CD4-positive, alpha-beta T cell (primary cell): ENCODE measurements around the gene SPIC. TPM values are rescaled to one million over a fixed set of nuclear protein-coding genes. Genes with fewer than 3 reads are reported as not detected.

Experiments
- ATAC-seq: fragments of 200-7000 bp; cut with Tn5 transposase; one replicate; pipeline ENCODE4 v1.10.0; 2022; ENCODE audit warnings: mild to moderate bottlenecking; ENCODE audit not compliant: poor library complexity
- CTCF ChIA-PET: fragments of 350-600 bp; sonication (Branson Sonifier 250); formaldehyde crosslinking; loops from one replicate; lab custom pipeline; 2021; ENCODE audit warnings: antibody characterized with exemption, inconsistent platforms; lab: Charles Lee
- POLR2A ChIA-PET: fragments of 350-600 bp; sonication (Branson Sonifier 250); formaldehyde crosslinking; loops from one replicate; lab custom pipeline; 2021; ENCODE audit warnings: antibody characterized with exemption, inconsistent platforms; lab: Charles Lee
- DNase-seq, 14 experiments: peaks; one replicate each; pipeline ENCODE4 v3.0.0-alpha.2; 2013 to 2020; ENCODE audit warnings: mixed read lengths in 2 of 14
- H3K27ac ChIP-seq, 2 donors: one replicate each; pipeline versions ENCODE4 v1.5.1 to v1.7.0; 2013; ENCODE audit warnings: low read length in 2 of 2, low read depth in 1 of 2, mild to moderate bottlenecking in 1 of 2
- H3K27me3 ChIP-seq, 2 experiments: 1 replicate in 1 of 2; 2 replicates in 1 of 2; pipeline versions ENCODE4 v1.6.1 to v1.7.0; 2013; ENCODE audit warnings: low read length in 2 of 2, control low read depth in 1 of 2, mild to moderate bottlenecking in 1 of 2, moderate library complexity in 1 of 2; ENCODE audit not compliant: insufficient read depth in 2 of 2, control insufficient read depth in 1 of 2
- H3K36me3 ChIP-seq: one replicate; pipeline ENCODE4 v1.6.1; 2013; ENCODE audit warnings: low read length, control low read depth; ENCODE audit not compliant: insufficient read depth
- H3K4me1 ChIP-seq: one replicate; pipeline ENCODE4 v1.6.1; 2013; ENCODE audit warnings: low read length, control low read depth; ENCODE audit not compliant: insufficient read depth
- H3K4me3 ChIP-seq: one replicate; pipeline ENCODE4 v1.5.1; 2013; ENCODE audit warnings: mild to moderate bottlenecking, low read length, moderate library complexity
- H3K9me3 ChIP-seq, 2 experiments: 1 replicate in 1 of 2; 2 replicates in 1 of 2; pipeline versions ENCODE4 v1.6.1 to v1.7.0; 2013; ENCODE audit warnings: low read length in 2 of 2, mild to moderate bottlenecking in 2 of 2, control low read depth in 1 of 2, moderate library complexity in 1 of 2; ENCODE audit not compliant: control insufficient read depth in 1 of 2, insufficient read depth in 1 of 2
- H3K27ac Mint-ChIP-seq: one replicate; pipeline ENCODE4 v1.8.0; 2020; ENCODE audit warnings: mixed read lengths
- H3K27me3 Mint-ChIP-seq: one replicate; pipeline ENCODE4 v1.8.0; 2021; ENCODE audit warnings: mixed read lengths
- H3K36me3 Mint-ChIP-seq: one replicate; pipeline ENCODE4 v1.8.0; 2021; ENCODE audit warnings: low read depth, mixed read lengths
- H3K4me1 Mint-ChIP-seq: one replicate; pipeline ENCODE4 v1.8.0; 2021; ENCODE audit warnings: low read depth, mixed read lengths
- H3K4me3 Mint-ChIP-seq: one replicate; pipeline ENCODE4 v1.8.0; 2020; ENCODE audit warnings: mild to moderate bottlenecking, mixed read lengths
- H3K9me3 Mint-ChIP-seq: one replicate; pipeline ENCODE4 v1.8.0; 2020; ENCODE audit warnings: mixed read lengths
- intact Hi-C, 2 experiments: fragments of 100-400 bp; cut with DNase I in 1 of 2; cut with micrococcal nuclease in 1 of 2; formaldehyde crosslinking; loops; one replicate each; pipeline versions ENCODE4 v1.15.1 to v1.9.0; 2023 to 2025; cut with DNase I, micrococcal nuclease
- total RNA-seq, 174 experiments: library from RNA in 2 of 174; stranded (reverse) in 2 of 174; gene quantifications; one replicate each; pipeline ENCODE4 v1.2.3 and lab custom pipeline; 2021 to 2026
- TF ChIP-seq, protein P1 (sequence below): fragments of 200-600 bp; IDR thresholded peaks from one replicate; pipeline ENCODE4 v1.8.0; 2022; ENCODE audit warnings: antibody characterized with exemption, mild to moderate bottlenecking

SPIC gene
- total RNA-seq, 2 experiments from 2014 or later = not detected

DNA sequence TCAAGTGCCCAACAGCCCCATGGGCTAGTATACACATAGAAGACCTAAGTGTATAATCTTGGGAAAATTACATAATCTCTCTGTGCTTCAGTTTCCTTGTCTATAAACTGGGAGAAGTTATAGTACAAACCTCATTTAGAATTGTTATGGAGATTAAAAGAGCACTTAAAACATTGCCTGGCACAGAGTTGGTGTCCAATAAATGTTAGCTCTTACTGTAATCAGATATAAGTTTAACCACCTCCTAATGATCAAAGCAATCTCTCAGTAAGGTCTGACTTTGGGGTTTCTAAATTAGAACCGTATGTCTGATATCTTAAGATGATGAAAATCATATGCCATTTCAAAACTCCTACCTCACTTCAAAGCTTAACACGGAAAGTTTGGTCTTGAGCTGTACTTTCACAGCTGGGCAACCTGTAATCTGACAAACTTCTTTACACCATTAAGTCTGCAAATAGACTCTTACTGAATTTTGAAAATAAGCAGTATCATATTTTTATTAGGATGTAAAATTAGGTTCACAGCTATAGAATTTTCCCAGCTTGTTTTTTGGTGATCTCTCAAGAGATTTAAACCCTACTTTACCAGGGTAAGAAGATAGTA lies 61.0 kb downstream of the SPIC start:
- Histone ChIP-seq H3K4me1 (no peaks in the 10 kb centered on the region), H3K36me3 (no peaks in the 10 kb centered on the region), H3K4me3 (no peak overlapping the region), H3K9me3 (no peaks in the 10 kb centered on the region), H3K27me3 (no peaks in the 10 kb centered on the region), H3K27ac (no peak overlapping the region)
- POLR2A ChIA-PET = no interaction called here
- Mint-ChIP-seq H3K27ac (no peak overlapping the region), H3K4me3 (no peak overlapping the region), H3K4me1 (no peaks in the 10 kb centered on the region), H3K36me3 (no peaks in the 10 kb centered on the region), H3K9me3 (no peaks in the 10 kb centered on the region), H3K27me3 (no peaks in the 10 kb centered on the region)
- DNase-seq (no peak), ATAC-seq (no peak)
- CTCF ChIA-PET = no interaction called here
- intact Hi-C loops = no loop called here
- TF ChIP-seq, protein P1, sequence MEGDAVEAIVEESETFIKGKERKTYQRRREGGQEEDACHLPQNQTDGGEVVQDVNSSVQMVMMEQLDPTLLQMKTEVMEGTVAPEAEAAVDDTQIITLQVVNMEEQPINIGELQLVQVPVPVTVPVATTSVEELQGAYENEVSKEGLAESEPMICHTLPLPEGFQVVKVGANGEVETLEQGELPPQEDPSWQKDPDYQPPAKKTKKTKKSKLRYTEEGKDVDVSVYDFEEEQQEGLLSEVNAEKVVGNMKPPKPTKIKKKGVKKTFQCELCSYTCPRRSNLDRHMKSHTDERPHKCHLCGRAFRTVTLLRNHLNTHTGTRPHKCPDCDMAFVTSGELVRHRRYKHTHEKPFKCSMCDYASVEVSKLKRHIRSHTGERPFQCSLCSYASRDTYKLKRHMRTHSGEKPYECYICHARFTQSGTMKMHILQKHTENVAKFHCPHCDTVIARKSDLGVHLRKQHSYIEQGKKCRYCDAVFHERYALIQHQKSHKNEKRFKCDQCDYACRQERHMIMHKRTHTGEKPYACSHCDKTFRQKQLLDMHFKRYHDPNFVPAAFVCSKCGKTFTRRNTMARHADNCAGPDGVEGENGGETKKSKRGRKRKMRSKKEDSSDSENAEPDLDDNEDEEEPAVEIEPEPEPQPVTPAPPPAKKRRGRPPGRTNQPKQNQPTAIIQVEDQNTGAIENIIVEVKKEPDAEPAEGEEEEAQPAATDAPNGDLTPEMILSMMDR = no peak

Other genes starting within 250 kb of the SPIC start
- 1 to 10 TPM; 9.1 to 9.6 TPM for gene UTP20, start 195.2 kb upstream of the SPIC start, total RNA-seq
- gene ARL1, start 67.6 kb upstream of the SPIC start, total RNA-seq = 10 to 100 TPM; 21.8 to 23.5 TPM
- not detected for gene MYBPC1, start 119.6 kb downstream of the SPIC start, total RNA-seq
- 10 to 100 TPM; 10.8 to 11.9 TPM for gene CHPT1, start 222.3 kb downstream of the SPIC start, total RNA-seq